IPS DF 4.7 (cell line): ENCODE data around the gene SURF4.

Experiments
- DNase-seq: peaks from one replicate; pipeline ENCODE4 v3.0.0-alpha.2; 2013; ENCODE audit warnings: low spot score; ENCODE audit errors: extremely low read depth

SURF4 gene

GRCh38 chr9:133375724-133376654 is at the start of gene SURF4, which contains the start of gene STKLD1:
Gene SURF4, minus strand, starts transcription at chr9:133376060. Its CDS starts 91 bp downstream, at chr9:133375969.
Gene STKLD1, plus strand, starts transcription at chr9:133376366. Its CDS starts 108 bp downstream, at chr9:133376474.
- no peak for DNase-seq

GRCh38 chr9:133425049-133425632 is 49.3 kb upstream of the SURF4 start:
- no peak for DNase-seq

- no peak for DNase-seq
Observed at GRCh38 chr9:133424187-133424586, 48.3 kb upstream of the SURF4 start.

GRCh38 chr9:133423216-133423615 is 47.4 kb upstream of the SURF4 start:
- no peak for DNase-seq

GRCh38 chr9:133421615-133422542 is 46.0 kb upstream of the SURF4 start, which contains the start of gene ADAMTS13:
Gene ADAMTS13, plus strand, starts transcription at chr9:133422367. Its CDS starts 77 bp downstream, at chr9:133422444.
- no peak for DNase-seq

- no peak for DNase-seq
Observed at GRCh38 chr9:133420392-133420827, 44.5 kb upstream of the SURF4 start.

- DNase-seq: no peak
Observed at GRCh38 chr9:133419005-133419404, 43.1 kb upstream of the SURF4 start.

GRCh38 chr9:133417541-133418461 is 41.9 kb upstream of the SURF4 start, which contains the start of gene REXO4:
Gene REXO4, minus strand, starts transcription at chr9:133418010. Its CDS starts 166 bp downstream, at chr9:133417844.
- no peak for DNase-seq

DNA sequence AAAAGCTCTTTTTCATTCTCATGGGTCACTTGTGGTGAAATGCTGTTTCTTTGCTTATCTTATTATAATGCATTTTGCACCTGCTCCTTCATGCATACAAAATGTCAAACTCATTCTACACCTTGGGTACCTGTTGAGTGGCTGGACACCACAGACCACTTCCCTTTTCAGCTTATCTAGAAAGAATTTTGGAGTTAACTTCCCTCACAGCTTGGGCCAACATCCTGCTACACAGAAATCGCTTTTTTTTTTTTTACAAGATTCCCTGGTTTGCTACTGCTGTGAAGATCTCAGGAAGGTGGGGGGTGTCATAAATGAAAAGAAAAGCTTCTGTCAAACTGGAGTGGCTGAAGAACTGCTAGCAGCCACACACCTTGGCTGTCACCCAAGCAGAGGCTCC is 39.3 kb upstream of the SURF4 start:
- no peak for DNase-seq

DNA sequence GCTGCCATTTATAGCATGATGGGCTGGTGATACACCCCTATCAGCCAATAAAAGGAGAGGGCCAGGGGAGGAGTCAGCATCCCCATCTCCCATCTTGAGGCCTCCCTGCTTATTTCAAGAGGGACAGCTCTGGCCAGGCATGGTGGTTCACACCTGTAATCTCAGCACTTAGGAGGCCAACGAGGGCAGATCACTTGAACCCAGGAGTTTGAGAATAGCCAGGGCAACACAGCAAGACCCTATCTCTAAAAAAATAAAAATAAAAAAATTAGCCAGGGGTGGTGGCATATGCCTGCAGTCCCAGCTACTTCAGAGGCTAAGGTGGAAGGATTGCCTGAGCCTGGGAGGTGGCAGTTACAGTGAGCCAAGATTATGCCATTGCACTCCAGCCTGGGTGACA is 32.2 kb upstream of the SURF4 start:
- no peak for DNase-seq

- DNase-seq: no peak
Observed at GRCh38 chr9:133406480-133407307, 30.8 kb upstream of the SURF4 start.

DNA sequence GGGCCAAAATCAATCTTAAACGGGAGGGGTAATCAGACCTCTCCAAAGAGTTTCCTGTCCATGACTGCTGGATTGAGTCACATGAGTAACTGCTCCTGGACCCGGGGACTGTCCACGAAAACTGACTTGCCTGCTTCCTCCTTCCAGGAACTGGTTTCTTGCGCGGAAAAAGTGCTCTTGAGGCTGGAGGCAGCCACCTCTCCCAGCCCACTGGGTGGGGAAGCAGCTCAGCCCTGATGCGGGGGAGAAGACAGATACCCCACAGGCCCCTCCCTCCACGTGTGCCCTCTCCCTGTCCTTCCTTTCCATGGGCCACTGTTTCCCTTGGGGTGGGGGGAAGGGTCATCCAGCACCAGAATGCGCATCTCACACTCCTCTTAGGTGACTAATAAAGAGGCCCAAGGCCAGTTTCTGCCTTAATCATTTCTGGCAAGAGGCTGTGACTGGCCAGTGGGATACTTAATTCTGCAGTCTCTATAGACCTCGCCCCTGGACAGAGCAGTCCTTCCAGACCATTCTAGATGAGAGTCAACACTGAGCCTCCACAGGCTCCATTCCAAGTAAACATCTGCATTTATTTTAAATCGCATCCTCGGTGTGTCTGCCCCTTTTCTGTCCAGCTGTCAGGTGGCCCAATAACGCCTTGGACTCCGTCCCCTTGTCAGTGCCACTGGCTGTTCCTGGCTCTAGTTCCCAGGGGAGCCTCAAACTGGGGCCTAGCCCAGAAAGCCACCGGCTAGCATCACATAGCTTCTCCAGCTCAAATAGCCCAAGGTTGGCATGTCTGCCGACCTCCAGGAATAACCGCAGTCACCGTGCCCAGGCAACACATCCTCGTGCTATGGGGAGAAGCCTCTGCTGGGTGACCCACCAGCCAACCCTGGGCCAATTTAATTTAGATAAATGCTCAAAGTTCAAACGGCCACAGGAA is 29.9 kb upstream of the SURF4 start:
- no peak for DNase-seq

- no peak for DNase-seq
Observed at GRCh38 chr9:133404454-133405002, 28.7 kb upstream of the SURF4 start.

DNA sequence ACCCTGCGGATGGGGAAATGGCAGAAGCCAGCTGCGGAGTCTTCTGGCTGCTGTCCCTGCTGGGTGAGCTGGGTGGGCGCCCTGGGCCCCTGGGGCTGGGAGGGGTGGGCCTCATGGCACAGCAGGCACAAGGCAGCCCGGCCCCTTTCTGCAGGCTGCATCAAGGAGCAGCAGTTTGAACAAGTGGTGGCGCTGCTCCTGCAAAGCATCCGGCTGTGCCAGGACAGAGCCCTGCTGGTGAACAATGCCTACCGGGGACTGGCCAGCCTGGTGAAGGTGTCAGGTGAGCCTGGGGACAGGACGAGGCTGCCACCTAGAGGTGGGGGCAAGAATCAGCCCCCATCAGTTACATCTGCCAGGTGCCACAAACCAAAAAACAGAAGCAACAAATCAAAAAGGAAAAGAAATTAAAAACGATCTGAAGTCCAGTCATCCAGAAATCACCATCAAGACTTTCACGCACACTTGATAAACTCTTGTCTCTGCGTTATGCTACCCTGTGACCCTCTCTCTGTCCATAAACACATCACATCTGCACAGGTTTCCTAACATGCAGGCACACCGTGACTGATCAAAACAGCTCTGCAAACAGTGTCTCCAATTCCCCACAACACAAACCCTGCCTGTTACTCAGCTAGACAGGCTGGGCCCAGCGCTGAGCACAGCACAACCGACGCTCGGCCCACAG is 28.1 kb upstream of the SURF4 start:
- no peak for DNase-seq

DNA sequence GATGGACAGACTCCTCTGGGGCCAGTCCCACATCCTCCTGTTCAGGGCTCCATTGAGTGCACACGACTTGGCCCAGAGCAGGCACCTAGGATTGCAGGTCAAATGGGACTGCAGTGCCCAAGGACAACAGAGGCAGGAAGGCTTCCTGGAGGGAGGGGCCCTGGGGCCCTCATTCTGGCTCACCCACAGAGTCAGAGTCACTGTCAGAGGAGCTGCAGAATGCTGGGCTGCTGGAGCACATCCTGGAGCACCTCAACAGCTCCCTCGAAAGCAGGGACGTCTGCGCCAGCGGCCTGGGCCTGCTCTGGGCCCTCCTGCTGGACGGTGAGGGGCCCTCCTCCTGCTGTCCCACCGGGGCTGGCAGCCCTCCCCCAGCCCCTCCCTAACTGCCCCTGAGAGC is 26.8 kb upstream of the SURF4 start:
- DNase-seq: no peak

DNA sequence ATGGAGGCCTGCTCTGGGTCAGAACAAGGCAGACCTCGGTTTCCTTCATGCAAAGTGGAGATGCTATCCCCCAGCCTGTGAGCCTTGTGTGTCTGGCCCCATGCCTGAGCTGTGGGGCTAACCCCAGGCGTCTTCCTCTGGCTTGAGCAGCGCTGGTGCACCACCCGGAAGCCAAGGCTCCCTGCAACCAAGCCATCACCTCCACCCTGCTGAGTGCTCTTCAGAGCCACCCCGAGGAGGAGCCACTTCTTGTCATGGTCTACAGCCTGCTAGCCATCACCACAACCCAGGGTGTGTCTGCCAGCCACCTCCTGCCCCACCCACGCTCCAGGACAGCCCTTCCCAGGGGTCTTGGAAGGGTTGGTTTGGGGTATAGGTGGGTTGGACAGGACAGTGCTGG is 25.7 kb upstream of the SURF4 start:
- DNase-seq: no peak

DNA sequence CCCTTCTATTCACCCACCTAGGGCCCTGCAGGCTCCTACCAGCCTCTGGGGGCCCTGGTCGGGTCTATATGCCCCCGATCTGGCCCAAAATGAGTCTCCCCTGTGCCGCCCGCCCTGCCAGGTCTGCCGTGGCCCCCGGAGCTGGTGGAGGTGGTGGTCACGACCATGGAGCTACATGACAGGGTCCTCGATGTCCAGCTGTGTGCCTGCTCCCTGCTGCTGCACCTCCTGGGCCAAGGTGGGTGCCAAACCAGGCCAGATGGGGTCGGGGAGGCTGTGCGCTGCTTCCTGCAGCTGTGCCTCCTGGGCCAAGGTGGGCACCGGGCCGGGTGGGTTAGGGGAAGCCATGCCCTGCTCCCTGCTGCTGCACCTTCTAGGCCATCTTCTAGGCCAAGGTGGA is 24.4 kb upstream of the SURF4 start:
- no peak for DNase-seq
